ENCODE results near the gene LMF1.
"Not testable (repeated sequence)": the region's sequence is repeated elsewhere in the genome, so short reads cannot be mapped to it uniquely, and the experiment has no call there.

The LMF1 gene

GRCh38 chr16:890217-890616 is 80.6 kb downstream of the LMF1 start:
- no peak for DNase-seq

GRCh38 chr16:889586-889985 is 81.2 kb downstream of the LMF1 start:
- no peak for DNase-seq

GRCh38 chr16:888901-889570 is 81.7 kb downstream of the LMF1 start:
- DNase-seq: no peak

DNA sequence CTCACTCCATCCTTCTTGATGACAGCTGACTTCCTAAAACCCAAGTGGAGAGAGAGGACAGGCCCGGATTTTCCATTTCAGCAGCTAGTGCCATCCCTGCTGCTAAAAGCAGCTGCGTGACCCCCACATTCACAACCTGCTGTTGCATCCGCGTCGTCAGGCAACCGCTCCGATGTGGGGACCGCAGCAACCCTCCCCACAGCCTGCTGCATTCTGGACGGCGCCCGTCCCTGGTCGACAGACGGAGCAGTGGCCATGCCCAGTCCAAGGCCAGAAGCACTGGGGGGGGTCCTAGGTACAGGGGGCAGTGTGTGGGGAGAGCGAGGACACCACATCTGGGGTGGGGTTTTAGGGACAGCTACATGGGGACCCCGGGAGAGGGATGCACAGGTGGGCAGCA is 82.3 kb downstream of the LMF1 start:
- DNase-seq: not testable (repeated sequence)

GRCh38 chr16:887846-888245 is 82.9 kb downstream of the LMF1 start:
- no peak for DNase-seq

DNA sequence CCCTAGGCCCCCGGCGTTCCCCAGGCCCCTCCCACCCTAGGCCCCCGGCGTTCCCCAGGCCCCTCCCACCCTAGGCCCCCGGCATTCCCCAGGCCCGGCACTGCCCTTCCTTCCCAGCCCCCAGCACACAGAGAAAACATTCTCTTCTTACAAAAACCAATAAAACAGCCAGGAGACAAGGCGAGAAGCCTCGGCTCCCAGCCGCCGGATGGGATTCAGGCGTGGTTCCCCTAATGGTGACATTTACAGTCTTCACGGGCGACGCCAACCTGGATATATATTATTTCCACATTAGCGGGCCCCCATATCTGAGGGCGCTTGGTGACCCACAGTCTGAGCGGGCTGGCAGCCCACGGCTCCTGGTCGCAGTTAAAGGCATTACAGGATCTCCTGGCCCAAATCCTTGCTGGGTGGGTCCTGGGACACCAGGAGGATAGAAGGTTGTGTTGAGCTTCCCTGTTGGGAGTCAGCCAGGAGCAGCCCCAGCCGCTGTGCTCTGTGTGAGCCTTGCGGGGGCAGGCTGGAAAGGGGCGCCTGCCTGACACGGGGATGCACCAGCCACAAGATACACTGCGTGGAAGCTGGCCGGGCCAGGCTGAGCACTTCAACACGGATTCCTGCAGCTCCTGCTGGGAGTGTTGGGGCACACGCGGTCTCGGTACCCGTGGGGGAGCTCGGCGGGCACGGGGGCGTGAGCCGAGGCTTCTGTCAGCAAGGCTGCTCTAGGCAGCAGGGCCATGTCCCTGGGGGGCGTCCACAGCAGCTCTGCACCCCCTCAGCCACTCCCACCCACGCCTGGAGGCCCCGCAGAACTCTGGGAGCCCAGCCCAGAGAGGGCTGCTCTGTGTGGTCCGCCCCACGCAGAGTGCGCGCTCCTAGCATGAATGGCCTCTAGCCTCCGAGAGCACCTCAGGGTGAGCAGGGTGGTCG is 83.7 kb downstream of the LMF1 start:
- no peak for DNase-seq

- DNase-seq: no peak
These were observed 84.7 kb downstream of the LMF1 start for GRCh38 chr16:886084-886543.

DNA sequence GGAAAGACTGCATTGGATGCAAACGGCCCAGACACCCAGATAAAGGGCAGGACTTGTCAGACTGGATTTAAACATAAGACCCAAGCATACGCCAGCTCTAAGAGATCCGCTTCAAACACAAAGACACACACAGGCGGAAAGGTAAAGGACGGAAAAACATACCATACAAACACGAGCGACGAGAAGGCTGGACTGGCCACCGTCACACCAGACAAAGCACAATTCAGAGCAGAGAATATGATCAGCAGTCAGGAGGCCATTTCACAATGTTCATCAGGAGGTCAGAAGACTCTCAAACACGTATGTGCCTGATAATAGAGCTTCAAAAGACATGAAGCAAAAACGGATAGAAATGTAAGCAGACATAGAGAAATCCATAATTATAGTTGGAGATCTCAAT is 85.4 kb downstream of the LMF1 start:
- DNase-seq: no peak

- DNase-seq: no peak
These were observed 86.6 kb downstream of the LMF1 start for GRCh38 chr16:884232-884631.

- DNase-seq: no peak
These were observed 87.0 kb downstream of the LMF1 start for GRCh38 chr16:883781-884180.

DNA sequence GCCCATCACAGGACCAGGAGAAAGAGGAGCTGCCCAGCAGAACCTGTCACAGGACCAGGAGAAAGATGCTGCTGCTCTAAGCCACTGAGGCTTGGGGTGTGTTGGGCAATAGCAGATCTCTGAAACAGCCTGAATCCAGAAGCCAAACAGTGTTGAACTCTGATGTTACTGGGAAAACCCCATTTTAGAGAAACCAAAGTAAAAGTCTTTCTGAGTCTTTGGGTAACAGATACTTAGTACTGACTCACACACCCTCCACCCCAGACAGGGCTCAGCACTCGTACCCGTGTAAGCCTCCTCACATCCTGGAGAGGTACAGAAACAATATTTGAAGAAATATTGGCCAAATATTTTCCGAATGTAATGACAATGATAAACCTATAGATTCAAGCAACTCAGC is 87.4 kb downstream of the LMF1 start:
- DNase-seq: no peak

DNA sequence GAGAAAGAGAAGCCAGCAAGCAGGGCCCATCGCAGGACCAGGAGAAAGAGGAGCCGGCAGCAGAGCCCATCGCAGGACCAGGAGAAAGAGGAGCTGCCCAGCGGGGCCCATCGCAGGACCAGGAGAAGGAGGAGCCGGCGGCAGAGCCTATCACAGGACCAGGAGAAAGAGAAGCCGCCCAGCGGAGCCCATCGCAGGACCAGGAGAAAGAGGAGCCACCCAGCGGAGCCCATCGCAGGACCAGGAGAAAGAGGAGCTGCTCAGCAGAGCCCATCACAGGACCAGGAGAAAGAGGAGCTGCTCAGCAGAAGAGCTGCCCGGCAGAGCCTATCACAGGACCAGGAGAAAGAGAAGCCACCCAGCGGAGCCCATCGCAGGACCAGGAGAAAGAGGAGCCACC is 88.1 kb downstream of the LMF1 start:
- not testable (repeated sequence) for DNase-seq

- no peak for DNase-seq
These were observed 88.5 kb downstream of the LMF1 start for GRCh38 chr16:882256-882655.

DNA sequence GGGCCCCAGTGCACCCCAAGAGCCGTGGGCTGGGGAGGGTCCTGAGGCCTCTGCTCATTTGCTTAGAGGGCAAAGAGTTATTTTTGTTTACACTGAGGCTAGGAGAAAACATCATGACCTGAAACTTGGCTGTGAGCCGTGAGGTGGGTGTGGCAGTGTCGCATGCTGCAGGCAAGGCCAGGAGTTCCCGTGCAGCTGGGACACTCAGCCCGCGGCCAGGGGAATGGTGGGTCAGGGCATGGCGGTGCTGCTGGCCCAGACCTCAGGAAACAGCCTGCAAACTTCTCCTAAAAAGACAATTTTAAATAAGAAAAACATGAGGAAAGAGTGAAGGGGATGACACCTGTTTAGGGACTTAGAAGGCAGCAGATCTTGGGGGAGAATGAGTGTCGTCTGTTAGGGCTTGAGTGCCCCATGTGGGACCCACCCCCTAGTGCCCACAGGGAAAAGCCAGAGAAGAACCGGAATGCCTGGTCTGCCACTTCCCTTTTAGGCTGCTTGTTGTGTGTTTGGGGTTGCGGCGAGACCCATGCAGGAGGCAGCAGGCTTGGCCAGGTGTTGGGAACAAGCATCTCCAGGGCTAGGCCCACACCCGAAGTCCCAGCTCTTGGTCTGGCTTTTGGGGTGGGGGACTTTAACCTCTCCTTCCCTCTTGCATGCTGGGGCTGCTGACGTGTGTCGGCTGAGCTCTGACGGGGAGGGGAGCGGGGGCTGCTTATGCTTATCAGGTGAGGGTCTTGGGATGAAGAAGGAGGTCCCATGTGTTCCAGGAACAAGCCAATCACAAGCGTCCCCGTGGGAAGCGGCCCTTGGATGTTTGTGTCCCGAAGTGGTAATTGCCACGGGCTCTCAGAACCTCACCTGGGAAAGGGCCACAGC is 89.3 kb downstream of the LMF1 start:
- peak; percentile 34 for DNase-seq

DNA sequence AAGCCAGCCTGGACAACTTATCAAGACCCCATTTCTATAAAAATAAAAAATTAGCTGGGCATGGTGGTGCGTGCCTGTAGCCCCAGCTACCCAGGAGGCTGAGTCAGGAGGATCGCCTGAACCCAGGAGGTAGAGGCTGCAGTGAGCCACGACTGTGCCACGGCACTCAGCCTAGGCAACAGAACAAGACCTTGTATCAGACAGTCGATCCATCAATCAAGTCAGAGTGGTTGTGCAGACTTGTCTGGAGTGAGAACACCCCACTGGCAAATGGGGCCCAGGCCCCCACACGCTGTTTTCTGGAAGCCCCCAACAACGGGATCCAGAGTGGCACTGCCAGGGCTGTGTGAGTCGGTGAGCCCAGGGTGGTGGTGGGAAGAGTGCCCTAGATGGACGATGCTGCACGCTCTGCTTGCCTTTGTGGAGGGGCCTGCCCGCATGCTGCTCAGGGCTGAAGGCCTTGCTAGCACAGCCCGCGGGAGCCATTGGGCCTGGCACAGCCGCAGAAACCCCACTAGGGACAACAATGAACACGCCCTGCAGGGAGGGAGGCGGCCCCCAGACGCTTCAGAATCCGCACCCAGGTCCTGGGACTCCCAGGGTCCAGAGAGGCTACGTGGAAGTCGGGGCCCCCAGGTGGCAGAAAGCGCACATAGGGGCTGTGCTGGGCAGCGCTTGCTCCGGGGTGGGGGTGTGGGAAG is 90.2 kb downstream of the LMF1 start:
- no peak for DNase-seq

DNA sequence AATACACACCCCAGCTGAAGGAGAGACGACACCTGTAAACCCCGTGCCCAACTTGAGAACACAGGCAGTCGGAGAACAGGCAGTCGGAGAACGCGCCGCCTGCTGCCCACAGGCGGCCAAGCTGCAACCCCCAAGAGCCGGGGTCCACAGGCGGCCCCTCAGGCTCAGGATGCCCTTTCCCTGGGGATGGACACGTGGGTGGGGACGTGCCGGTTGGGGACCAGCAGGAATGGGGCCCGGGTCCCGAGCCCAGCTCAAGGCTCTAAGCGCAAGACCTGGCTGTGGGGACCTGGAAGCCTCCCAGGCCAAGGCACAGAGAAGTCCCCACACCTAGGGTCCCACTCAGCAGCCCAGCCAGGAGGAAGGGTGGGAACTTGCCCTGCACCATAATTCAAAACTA is 90.8 kb downstream of the LMF1 start:
- no peak for DNase-seq

DNA sequence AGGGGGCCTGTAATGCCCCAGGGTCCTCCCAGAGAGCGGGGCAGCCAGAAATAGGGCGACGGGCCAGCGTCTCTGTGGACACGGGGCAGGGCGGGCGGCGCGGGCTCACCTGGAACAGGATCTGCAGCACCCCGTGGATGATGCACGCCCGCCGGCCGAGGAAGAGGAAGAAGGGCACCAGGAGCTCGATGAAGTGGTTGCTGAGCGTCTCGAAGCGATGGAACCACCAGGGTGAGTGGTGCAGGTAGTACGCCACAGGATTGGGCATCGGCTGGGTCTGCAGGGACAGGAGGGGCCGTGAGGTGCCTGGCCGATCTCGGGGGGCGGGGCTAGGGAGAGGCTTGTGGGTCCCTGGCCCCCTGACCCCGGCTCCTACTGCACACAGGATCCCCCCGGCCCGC is 91.3 kb downstream of the LMF1 start:
- no peak for DNase-seq

- DNase-seq: no peak
These were observed 91.9 kb downstream of the LMF1 start for GRCh38 chr16:878886-879285.

DNA sequence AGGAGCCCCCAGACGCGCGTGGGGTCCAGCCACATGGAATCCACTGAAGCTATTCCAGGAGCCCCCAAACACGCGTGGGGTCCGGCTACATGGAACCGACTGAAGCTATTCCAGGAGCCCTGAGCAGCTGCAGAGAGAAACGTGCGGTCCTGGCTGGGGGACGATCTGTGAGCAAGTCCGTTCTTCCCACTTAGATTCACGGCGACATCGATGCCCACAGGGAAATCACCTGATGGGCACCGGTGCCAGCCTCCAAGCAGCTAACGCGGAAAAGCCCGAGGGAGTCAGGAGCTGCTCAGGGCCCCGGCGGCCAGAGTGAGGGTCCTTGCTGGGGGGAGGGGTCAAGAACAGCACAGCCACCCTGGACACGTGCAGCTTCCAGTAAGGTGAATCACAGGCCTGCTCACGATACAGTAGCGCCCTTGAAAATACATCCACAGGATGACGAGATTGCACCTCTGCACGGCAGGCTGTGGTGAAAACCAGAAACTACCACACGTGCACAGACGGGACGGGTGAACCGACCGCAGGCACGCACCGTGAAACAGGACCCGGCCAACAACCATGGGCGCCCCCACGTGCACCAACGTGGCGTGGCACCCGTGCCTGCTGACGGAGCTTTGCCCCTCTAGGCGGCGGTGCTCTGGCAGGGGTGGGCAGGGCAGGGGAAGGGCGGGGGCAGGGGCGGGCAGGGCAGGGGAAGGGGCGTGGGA is 92.6 kb downstream of the LMF1 start:
- DNase-seq: no peak

DNA sequence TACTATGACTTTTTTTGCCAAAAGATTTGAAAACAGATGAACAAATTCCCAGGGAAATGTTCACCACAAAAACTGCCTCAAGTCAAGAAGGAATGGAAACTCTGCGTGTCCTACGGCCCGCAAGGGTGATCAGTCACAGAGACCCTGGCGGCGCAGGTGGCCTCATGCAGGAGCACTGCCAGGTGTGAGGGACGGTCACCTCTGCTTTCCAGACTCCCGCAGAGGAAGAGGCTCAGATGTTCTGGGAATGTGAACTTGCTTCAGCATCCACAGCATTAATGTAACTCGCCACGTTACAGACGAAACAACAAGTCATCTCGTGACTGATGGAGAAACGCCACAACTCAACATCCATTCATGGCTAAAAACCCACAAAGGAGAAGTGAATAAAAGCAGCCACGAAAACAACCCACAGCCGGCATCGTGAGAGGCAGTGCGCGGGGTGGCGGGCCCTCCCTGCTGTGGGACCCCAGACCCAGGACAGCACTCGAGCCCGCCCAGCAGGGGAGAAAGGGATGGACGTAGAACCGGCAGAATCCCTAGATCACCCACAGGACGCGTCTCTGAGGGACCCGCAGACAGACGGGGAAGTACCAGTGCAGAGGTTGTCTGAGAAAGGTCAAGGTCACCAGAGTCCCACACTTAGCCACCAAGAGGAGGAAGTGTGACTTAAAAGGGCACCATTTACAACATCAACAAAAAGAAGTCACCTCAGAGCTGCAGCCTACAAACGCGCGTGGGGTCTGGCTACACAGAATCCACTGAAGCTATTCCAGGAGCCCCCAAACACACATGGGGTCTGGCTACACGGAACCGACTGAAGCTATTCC is 93.3 kb downstream of the LMF1 start:
- peak; percentile 82 for DNase-seq
